Muscle of back (tissue), 13 donors: ENCODE results near the gene ATP10A. TPM values are rescaled to one million over a fixed set of nuclear protein-coding genes. Genes with fewer than 3 reads are reported as not detected.

Source experiments
- DNase-seq, 3 donors: peaks; one replicate each; pipeline versions ENCODE4 v3.0.0 to v3.0.0-alpha.2; 2013
- long read RNA-seq, 9 donors: transcript quantifications; one replicate each; lab custom pipeline, GENCODE V29; 2026
- polyA plus RNA-seq, 10 donors: library from polyadenylated mRNA; unstranded; fragments of 120-200 nt; gene quantifications; one replicate each; pipeline ENCODE4 v1.2.1, GENCODE V29; 2013; ENCODE audit not compliant: insufficient read length in 10 of 10

Gene ATP10A, protein sequence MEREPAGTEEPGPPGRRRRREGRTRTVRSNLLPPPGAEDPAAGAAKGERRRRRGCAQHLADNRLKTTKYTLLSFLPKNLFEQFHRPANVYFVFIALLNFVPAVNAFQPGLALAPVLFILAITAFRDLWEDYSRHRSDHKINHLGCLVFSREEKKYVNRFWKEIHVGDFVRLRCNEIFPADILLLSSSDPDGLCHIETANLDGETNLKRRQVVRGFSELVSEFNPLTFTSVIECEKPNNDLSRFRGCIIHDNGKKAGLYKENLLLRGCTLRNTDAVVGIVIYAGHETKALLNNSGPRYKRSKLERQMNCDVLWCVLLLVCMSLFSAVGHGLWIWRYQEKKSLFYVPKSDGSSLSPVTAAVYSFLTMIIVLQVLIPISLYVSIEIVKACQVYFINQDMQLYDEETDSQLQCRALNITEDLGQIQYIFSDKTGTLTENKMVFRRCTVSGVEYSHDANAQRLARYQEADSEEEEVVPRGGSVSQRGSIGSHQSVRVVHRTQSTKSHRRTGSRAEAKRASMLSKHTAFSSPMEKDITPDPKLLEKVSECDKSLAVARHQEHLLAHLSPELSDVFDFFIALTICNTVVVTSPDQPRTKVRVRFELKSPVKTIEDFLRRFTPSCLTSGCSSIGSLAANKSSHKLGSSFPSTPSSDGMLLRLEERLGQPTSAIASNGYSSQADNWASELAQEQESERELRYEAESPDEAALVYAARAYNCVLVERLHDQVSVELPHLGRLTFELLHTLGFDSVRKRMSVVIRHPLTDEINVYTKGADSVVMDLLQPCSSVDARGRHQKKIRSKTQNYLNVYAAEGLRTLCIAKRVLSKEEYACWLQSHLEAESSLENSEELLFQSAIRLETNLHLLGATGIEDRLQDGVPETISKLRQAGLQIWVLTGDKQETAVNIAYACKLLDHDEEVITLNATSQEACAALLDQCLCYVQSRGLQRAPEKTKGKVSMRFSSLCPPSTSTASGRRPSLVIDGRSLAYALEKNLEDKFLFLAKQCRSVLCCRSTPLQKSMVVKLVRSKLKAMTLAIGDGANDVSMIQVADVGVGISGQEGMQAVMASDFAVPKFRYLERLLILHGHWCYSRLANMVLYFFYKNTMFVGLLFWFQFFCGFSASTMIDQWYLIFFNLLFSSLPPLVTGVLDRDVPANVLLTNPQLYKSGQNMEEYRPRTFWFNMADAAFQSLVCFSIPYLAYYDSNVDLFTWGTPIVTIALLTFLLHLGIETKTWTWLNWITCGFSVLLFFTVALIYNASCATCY (N-terminal part only)
- 1 to 10 TPM; 2.3 to 4.1 (median 2.8) TPM for polyA plus RNA-seq
- long read RNA-seq, donor 1: 0 reads
- long read RNA-seq, donor 2: 0 reads
- long read RNA-seq, donor 3: 0 reads
- long read RNA-seq, donor 4: 0 reads
- long read RNA-seq, donor 5: 0 reads
- long read RNA-seq, donor 6: 0 reads
- long read RNA-seq, donor 7: 0 reads
- long read RNA-seq, donor 8: 0 reads
- long read RNA-seq, donor 9: 0 reads

DNA sequence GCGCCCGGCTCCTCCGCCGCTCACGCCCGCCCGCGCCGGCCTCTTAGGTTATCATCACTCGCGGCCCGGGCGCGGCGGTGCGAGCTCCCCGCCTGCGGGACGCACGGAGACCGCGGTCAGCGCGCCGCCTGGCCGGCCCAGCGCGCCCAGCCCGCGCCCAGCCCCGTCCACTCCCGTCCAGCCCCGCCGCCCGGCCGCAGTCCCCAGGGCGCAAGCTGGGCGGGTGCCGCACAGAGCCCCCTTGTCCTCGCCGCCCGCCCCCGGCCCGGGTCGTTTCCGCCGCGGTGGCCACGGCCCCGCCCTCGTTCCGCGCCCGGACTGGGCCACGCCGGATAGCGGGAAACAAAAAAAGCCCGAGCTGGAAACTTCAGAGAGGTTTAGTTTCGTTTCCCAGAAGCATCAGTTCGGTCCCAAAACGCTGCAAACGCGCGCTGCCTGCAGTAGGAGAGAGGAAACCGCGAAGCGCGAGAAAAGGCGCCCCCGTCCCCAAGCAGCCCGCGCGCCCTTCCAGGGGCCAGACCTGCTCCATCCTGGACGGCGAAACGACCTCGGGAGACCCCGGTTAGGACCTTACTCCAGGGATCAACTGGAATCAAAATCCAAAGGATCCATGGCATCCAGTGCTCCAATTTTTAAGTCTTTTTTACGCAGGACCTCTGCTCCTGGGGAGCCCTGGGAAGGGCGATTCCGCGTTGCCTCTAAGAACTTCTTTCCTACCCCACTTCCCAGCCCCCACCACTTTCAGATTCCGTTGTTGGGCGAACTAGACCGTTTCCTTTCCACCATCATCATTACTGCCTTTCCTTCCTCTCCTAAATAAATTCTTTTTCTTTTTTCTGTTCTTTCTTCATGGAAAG is at the start of gene ATP10A:
TSS of gene ATP10A (minus strand) at position 217 of the 857 bp plus-strand sequence. CDS start 231 bp downstream, outside the sequence.
- peak; percentile 53 to 83 (median 73) for DNase-seq

DNA sequence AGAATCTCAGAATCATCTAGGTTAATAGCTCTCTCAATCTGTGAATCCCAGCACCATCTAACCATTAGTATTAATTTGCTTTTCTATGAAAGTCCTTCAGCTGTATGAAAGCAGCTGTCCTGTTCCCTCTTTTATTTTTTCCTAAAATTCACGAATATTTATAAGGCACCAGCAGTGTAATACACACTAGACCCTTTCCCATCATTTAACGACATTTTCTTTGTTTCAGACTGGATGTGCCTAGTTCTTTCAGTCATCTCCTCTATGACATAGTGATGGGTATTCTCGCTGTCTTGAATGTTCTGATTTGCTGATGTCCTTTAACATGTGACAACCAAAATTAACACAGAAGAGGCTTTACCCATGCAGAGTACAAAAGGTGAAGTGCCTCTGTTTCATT is 48.9 kb upstream of the ATP10A start:
- no peak for DNase-seq

DNA sequence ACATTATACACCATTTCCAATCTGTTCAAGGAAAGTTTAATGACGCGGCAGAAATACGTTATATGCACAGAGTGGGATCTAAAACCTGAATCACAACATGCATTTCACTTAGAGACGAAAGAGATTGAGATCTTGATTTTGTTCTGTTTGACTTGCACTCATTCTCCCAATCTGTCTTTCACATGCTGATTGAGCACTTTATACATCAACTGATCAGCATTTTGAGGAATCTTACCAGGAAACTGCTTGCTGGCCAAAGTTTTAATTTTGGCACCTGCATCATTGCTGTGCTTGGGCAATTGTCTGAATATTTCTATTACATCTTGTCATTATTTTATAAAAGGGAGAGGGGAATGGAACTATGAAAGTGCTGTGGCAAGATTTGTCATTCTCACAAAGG is 47.7 kb upstream of the ATP10A start:
- DNase-seq: no peak

DNA sequence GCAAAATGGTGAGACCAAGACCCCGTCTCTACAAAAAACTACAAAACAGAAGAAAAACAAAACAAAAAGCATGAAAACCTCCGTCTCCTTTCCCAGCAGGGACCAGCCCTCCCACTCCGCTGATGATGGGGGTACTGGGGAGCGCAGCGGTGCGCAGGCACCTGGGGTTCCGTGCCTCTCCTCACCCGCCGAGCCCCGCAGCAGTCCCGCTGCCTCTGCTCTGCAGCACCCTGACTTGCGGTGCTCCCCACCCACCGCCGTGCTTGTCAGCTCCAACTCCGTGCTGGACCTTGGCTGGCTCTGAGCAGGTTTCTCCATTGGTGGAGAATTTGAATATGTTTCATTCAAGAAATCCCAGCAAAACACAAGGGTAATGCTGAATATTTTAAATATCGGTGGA is 46.7 kb upstream of the ATP10A start:
- DNase-seq: no peak

DNA sequence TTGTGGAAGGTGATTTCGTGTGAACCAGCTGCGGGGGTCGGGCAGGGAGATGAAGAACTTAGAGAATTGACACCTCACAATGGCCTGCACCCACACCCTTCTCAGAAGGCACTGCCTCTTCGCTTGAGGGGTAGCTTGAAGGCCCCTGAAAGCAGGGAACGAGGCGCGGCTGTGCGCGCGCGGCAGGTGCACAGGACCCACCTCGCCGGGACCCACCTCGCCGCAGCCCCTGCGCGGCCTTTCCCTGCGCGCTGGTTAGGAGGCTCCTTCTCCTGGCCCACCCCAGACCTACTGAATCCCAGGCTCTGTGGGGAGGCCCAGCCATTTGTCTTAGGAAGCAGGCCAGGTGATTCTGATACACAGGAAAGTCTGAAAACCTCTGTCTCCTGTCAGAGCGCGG is 46.2 kb upstream of the ATP10A start:
- no peak for DNase-seq

DNA sequence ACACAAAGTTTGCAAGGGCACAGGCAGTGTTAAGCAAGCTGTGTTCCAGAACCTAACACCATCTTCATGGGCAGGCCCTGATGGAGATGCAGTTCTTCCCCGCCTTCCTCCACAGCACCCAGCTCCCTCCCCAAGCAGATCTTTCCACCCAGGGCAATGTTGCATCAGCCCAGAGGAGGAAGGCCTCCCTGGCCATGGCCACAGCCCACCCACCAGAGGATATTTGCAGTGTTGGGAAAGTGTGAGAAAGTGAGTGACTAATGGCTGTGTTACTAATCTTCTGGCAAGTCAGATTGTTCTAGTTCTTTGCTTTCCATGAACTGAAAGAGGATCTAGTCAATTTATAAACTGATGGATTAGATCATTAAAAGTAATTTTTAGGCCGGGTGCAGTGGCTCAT is 42.0 kb upstream of the ATP10A start:
- peak in 1 of 3 donors; percentile 84 for DNase-seq

DNA sequence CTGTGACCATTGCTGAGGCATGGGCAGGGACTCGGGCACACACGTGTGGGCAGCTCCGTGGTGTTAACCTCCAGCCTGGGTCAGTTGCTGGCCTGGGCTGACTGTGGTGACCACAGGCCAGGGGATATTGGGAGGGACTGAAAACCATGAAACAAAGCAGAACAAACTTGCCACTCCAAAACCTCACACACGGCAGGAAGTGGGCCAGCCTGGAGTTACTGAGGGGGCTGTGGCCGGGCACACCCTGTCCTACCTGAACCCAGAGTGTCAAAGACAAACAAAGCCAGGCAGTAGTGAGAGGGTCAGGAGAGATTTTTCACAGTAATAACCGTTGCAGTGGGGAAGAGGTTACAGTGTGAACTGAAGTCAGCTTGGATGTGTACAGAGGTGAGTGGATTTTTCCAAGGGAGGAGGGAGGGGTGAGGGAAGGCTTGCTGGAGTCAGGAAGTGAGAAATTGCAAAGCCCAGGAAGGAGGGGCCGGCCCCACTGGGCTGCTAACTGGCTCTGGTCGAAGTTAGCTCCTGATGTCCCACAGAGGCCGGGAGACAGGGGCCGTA is 40.0 kb upstream of the ATP10A start:
- DNase-seq: peak in 2 of 3 donors; percentile 35 to 59

DNA sequence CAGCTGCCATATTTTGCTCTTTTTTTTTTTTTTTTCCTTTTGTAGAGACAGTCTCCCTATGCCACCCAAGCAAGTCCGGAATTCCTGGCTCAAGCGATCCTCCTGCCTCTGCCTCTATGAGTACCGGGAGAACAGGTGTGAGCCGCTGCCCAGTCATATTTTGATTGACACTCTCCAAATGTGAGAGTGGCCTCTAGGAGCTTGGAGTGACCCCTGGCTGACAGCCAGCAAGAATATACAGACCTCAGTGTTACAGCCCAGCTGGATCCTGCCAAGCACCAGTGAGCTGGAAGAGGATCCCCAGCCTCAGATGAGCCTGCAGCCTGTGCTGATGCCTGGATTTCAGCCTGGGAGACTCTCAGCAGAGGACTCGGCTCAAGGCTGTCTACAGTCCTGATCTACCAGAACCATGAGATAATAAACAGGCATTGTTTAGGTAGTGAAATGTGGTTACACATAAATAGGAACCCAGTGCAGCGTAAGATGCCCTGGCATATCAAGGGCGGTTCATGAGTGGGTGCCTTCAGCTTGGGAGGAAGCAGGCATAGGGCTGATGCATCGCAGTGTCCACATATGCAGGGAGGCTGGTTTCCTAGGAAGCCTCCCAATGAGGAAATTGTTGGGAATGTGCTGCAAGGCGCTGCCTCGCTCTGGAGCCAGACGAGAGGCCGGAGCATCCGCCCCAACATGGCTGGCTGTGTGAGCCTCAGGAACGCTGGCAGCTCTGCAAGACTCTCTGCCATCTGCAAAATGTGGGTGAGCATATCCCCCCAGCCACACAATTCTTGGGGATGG is 38.9 kb upstream of the ATP10A start:
- DNase-seq: no peak

DNA sequence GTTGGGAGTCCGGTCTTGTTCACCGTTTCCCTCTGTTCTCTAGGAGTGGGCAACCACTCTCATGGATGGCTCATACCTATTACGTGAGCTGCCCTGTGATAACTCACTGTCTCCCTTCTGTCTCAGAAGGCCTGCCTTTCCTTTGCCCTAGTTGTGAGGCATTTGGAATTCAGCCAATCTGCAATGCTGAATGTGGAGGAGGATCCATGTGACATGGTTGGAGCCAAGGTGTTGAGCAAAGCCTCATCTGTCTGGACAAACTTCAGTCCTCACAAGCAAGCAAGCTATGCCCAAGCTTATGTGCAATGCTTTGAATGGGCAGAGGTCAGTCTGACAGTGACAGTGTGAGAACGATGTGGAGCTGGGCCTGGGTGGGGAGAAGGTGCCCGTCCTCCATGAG is 37.8 kb upstream of the ATP10A start:
- no peak for DNase-seq

DNA sequence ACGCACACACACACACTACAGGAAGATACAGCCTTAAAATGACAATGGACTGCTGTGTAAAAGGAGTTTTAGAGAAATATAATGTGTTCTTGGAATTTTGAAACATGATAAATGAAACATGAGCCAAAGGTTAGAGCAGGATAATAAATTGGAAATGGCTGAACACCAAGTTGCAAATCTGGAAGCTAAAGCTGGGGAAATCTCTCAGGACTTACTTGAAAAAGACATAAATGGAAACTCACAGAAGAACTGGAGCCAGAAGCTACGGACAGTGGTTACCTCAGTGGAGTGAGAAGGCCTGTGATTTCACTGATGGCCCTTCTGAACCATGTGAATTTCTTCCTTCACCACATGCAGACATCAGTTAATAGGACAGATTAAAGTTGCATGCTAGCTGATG is 37.3 kb upstream of the ATP10A start:
- peak; percentile 45 to 79 (median 65) for DNase-seq

DNA sequence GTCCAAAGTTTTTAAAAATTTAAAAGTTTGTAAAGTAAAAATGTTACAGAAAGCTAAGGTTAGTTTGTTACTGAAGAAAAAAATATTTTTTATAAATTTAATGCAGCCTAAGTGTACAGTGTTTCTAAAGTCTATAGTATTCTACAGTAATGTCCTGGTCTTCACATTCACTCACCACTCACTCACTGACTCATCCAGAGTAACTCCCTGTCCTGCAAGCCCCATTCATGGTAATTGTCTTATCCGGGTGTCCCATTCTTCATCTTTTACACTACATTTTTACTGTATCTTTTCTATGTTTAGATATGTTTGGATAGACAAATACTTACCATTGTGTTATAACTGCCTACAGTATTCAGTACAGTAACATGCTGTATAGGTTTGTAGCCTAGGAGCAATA is 36.7 kb upstream of the ATP10A start:
- no peak for DNase-seq

DNA sequence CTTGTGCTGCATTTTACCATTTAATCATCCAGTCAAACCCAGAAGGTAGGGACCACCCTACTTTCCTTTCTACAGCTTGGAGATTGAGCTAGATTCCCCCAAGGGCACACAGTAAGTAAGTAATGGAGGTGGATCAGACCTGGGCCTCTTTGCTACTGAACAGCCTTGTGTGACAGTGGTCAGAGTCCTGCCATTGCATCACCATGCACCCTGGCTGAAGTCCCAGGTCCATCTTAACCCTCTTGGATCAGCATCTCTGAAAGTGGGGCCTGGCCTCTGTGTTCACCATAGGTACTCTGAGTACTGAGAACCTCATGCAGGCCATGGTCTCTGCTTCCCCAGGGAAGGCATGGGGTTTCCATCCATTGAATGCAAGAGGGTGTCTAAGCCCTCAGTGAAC is 34.5 kb upstream of the ATP10A start:
- DNase-seq: no peak

DNA sequence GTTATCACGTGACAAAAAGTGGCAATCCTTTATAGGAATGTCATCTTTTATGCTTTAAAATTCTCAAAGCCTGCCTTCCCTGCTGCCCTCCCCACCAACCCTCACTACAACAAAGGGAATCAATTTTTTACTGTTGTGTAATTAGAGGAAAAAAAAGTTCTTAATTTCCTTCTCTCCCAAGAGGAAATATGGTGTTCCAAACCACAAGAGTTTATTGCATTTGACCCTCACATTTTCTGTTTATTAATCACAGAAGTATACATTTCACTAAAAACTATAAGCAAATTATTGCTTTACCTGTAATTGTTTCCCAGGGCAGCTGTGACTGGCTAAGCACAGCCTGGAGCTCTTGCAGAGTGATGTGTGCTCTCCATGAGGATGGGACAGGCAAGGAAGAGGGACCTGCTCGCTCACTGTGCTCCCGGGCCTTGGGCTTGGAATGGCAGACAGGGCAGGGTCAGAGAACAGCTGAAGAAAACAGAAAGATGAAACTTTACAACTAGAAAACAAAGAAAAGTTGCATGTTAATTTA is 31.3 kb upstream of the ATP10A start:
- DNase-seq: no peak

DNA sequence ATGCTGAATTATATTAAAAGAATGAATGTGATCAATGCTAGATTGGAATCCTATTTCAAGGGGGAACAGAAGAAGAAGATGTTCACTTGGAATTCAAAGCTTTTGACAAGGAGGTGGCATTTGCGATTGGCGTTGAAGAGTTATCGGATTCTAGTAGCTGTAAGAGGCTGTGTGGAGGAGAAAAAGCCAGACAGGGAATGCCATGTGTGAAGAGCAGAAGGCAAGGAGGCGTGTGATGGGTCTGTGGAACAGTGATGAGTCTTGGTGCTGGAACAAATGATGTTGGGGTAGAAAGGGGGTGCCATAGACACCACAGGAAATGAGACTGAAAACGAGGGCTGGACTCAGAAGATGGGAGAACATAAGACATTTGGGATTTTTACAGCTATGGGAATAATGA is 30.5 kb upstream of the ATP10A start:
- DNase-seq: no peak

DNA sequence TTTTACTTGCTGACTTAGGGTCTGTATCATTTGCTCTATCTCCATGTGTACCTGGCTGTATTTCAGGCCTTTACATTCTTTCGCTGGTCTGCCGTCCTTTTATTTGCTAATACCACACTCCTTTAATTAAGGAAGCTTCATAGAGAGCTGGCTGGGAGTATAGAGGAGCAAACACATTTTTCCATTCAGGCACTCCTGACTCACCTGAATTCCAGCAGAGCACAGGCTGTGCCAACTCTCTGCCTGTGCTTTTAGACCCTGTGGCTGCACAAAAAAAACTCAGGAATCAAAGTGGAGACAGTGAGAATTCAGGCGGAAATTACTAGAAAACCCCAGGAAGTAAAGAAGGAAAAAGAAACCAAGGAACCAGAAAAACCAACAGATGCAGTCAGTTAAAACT is 29.0 kb upstream of the ATP10A start:
- no peak for DNase-seq

DNA sequence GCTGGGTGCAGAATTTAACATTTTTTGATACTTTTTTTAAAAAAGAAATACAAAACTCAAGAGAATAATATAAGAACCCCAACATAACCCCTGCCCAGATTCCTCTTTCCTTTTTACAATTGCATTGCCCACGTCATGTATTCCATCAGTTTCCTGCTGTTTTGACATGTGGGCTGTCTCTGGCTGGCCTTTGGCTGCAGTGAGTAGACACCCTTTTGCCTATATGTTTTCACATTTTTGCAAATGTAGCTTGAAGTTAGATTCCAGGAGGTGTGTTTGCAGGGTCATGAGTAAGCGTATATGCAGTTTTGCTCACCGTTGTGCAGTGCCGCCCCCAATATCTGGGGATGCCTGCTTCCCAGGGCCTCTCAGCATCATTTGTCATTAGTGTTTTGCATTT is 28.0 kb upstream of the ATP10A start:
- no peak for DNase-seq

DNA sequence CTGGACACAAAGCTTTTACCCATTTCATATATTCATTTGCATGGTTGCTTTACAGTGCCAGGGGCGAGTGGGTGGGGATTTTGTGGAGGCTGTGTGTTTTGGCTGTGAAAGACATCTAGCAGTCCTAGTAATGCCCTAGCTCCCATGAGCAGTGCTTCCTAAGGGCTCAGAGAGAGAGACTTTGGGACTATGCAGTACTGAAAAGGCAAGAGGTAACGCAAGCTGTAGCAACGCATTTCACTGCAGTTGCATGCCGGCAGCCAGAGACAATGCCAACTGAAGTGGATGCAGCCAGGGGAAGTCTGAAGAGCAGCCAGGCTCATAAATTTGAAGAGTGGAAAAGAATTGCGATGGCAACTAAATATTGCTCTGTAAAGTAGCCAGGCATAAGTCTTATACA is 27.4 kb upstream of the ATP10A start:
- peak in 1 of 3 donors; percentile 64 for DNase-seq

DNA sequence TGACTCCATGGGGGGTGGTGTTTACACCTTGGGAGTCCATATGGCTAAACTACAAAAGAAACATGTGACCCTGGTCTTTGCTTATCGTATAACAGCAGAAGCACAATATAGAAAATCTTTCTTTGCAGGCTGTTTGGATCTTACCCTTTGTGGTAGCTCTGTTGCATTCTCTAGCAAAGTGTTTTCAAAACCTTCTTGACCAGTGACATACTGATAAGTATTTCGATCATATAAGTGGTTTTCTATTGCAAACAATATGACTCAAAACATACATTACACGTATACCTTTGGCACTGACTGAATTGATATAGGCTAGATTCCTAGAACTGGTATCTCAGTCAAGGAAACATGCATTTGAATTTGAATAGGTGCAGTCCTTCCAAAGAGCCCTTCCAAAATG is 24.7 kb upstream of the ATP10A start:
- no peak for DNase-seq

DNA sequence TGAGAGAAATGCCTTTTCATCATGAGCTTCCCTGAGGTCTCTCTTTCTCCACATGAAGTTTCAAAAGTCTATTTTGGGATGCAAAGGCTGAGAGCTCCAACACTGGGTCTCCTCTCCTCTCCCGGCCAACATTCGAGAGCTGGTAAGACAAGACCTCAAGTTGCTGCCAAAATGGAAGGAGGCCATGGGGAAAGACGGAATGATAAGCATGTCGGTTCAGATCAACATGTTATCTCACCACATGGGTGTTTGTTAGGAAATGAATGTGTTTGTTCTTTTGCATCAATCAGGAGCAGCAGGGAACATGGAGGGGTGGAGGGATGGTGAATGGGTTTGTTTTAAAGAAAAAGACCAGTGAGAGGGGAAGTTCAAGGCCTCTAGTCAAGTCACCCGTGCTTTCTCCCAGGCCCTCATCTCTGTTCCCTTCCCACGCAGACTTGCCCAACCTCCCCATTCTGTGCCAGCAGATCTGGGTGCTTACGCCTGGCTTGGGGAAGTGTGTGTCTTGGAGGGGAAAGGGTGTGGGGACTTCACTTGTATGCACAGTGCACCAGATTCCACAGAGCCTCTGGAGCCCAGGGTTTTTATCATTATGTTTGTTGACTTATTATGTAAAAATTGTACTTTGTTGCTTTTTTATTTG is 23.5 kb upstream of the ATP10A start:
- DNase-seq: no peak
